ENCODE data around the gene NCAPH2. TPM values are rescaled to one million over a fixed set of nuclear protein-coding genes. Genes with fewer than 3 reads are reported as not detected.

The NCAPH2 gene
- total and polyA plus RNA-seq, 9 of the 15 experiments (the other 6 are each of a cell fraction or from before 2014, with no cell fraction given), result 3.6 to 88.6 (median 32.4) TPM

DNA sequence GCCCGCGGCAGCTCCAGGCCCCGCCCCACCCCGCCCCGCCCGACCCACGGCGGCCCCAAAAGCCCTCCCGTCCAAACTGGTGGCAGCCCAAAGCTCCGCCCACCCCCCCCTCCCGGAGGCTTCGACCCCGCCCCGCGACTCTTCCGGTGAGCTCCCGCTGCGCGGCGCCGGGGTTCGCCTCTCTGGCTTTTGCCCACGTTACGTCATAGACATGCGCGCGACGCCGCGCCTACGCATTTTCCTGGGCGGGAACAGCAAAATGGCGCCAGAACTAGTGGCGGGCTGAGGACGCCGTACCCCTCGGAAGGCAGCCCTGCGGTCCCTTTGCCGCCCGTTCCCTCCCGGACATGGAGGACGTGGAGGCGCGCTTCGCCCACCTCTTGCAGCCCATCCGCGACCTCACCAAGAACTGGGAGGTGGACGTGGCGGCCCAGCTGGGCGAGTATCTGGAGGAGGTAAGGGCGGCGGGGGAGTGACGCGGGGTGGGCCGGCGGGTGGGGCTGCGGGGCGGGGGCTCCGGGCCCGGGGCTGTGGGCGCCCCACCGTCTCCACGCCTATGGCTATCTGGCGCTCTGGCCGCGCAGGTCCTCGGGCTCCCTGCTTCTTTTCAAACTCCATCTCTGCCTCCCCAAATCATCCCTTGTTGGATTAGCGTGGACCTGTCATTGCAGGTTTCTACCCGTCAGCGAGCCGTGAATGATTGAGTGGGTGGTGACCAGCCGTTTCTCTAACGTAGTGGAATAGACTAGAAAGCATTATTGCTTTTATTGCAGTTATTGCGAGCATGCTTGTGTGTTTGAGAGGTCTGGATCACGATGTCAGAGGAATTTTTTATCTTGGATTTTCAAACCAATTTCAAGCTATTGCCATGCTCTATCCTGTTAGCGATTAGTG lies at the start of gene NCAPH2 (continued):
- TF ChIP-seq DLX4 (CRISPR knock-in tag; IDR thresholded peaks at IDR 0.05), result no peak
- TF ChIP-seq ZNF224 (CRISPR knock-in tag; IDR thresholded peaks at IDR 0.05), result no peak
- peak; percentile 86 for TF ChIP-seq POLR2A (conservative IDR thresholded peaks at IDR 0.05)
- TF ChIP-seq, protein P1, sequence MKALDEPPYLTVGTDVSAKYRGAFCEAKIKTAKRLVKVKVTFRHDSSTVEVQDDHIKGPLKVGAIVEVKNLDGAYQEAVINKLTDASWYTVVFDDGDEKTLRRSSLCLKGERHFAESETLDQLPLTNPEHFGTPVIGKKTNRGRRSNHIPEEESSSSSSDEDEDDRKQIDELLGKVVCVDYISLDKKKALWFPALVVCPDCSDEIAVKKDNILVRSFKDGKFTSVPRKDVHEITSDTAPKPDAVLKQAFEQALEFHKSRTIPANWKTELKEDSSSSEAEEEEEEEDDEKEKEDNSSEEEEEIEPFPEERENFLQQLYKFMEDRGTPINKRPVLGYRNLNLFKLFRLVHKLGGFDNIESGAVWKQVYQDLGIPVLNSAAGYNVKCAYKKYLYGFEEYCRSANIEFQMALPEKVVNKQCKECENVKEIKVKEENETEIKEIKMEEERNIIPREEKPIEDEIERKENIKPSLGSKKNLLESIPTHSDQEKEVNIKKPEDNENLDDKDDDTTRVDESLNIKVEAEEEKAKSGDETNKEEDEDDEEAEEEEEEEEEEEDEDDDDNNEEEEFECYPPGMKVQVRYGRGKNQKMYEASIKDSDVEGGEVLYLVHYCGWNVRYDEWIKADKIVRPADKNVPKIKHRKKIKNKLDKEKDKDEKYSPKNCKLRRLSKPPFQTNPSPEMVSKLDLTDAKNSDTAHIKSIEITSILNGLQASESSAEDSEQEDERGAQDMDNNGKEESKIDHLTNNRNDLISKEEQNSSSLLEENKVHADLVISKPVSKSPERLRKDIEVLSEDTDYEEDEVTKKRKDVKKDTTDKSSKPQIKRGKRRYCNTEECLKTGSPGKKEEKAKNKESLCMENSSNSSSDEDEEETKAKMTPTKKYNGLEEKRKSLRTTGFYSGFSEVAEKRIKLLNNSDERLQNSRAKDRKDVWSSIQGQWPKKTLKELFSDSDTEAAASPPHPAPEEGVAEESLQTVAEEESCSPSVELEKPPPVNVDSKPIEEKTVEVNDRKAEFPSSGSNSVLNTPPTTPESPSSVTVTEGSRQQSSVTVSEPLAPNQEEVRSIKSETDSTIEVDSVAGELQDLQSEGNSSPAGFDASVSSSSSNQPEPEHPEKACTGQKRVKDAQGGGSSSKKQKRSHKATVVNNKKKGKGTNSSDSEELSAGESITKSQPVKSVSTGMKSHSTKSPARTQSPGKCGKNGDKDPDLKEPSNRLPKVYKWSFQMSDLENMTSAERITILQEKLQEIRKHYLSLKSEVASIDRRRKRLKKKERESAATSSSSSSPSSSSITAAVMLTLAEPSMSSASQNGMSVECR (CRISPR knock-in tag; IDR thresholded peaks at IDR 0.05), result peak; percentile 80
- 0 out of 2 replicates have a peak, but pooled peaks have one; percentile 45 for TF ChIP-seq ZBTB2 (IDR thresholded peaks at IDR 0.05)
- TF ChIP-seq MTA1 (IDR thresholded peaks at IDR 0.05; ENCODE audit: borderline replicate concordance), result peak; percentile 97
- TF ChIP-seq PRMT5 (CRISPR knock-in tag; IDR thresholded peaks at IDR 0.05), result no peak
- TF ChIP-seq HDAC2 (IDR thresholded peaks at IDR 0.05), result peak; percentile 50; the same call in 1 of the 2 replicates
- TF ChIP-seq HMGN3 (IDR thresholded peaks at IDR 0.05; ENCODE audit: borderline replicate concordance, extremely low read depth, insufficient read length, low read depth, low read length), result peak; percentile 38
- peak; percentile 58; the same call in 1 of the 2 replicates for TF ChIP-seq KHSRP (IDR thresholded peaks at IDR 0.05)
- TF ChIP-seq BCL6 (CRISPR knock-in tag; IDR thresholded peaks at IDR 0.05), result no peak
- TF ChIP-seq SMAD3 (CRISPR knock-in tag; conservative IDR thresholded peaks at IDR 0.05), result no peak
- TF ChIP-seq, protein P2, sequence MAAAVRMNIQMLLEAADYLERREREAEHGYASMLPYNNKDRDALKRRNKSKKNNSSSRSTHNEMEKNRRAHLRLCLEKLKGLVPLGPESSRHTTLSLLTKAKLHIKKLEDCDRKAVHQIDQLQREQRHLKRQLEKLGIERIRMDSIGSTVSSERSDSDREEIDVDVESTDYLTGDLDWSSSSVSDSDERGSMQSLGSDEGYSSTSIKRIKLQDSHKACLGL (CRISPR knock-in tag; IDR thresholded peaks at IDR 0.05; ENCODE audit: borderline replicate concordance, poor library complexity, severe bottlenecking), result no peak
- peak; percentile 45 for TF ChIP-seq FIP1L1 (IDR thresholded peaks at IDR 0.05; ENCODE audit: low read depth, low read length, poor library complexity, severe bottlenecking)
- TF ChIP-seq GTF2F1 (IDR thresholded peaks at IDR 0.05; ENCODE audit: low read depth, low read length), result no peak
- no peak for TF ChIP-seq HMG20B (CRISPR knock-in tag; IDR thresholded peaks at IDR 0.05)
- peak; percentile 98 for TF ChIP-seq CREB1 (IDR thresholded peaks at IDR 0.05)
- TF ChIP-seq CREB1 (CRISPR knock-in tag; IDR thresholded peaks at IDR 0.05), result peak; percentile 97
- peak; percentile 92 for TF ChIP-seq RBFOX2 (IDR thresholded peaks at IDR 0.05; ENCODE audit: low read depth, low read length)
- TF ChIP-seq JUN (IDR thresholded peaks at IDR 0.05; ENCODE audit: borderline replicate concordance, low read depth, low read length), result peak; percentile 18; the same call in 1 of the 2 replicates
- no peak for TF ChIP-seq JUN (CRISPR knock-in tag; IDR thresholded peaks at IDR 0.05; ENCODE audit: borderline replicate concordance)
